ENCODE results near the gene SLC22A14. TPM values are rescaled to one million over a fixed set of nuclear protein-coding genes. Genes with fewer than 3 reads are reported as not detected.

SLC22A14 gene
- total RNA-seq, 1 donor from 2014 or later, result 0.93 TPM

DNA sequence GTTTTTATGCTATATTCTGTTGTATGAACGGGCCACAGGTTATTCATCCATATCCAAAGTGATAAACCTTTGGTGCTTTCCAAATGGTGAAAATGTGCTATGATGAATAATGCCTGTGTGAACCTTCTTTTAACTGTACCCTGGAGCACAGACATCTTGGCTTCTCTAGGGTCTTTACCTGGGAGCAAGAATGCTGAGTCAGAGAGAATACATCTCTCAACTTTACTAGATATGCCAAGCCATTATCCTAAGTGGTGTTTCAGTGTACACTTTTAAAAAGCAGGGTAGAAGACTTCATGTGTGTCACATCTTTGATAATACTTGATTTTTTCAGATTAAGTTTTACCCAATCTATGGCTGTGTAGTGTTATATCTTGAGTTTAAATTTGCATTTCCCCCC lies 41.0 kb downstream of the SLC22A14 start:
- Mint-ChIP-seq H3K27me3 (ENCODE audit: unreplicated experiment) (no peaks in the 10 kb centered on the region), H3K9me3 (ENCODE audit: unreplicated experiment) (peaks cover 4% of the 10 kb centered on the region), H3K36me3 (ENCODE audit: unreplicated experiment) (no peaks in the 10 kb centered on the region), H3K27ac (ENCODE audit: unreplicated experiment) (no peak overlapping the region), H3K4me3 (ENCODE audit: unreplicated experiment) (no peak overlapping the region), H3K4me1 (ENCODE audit: low read depth, unreplicated experiment) (no peaks in the 10 kb centered on the region)
- no peak for DNase-seq
- TF ChIP-seq, protein P1, sequence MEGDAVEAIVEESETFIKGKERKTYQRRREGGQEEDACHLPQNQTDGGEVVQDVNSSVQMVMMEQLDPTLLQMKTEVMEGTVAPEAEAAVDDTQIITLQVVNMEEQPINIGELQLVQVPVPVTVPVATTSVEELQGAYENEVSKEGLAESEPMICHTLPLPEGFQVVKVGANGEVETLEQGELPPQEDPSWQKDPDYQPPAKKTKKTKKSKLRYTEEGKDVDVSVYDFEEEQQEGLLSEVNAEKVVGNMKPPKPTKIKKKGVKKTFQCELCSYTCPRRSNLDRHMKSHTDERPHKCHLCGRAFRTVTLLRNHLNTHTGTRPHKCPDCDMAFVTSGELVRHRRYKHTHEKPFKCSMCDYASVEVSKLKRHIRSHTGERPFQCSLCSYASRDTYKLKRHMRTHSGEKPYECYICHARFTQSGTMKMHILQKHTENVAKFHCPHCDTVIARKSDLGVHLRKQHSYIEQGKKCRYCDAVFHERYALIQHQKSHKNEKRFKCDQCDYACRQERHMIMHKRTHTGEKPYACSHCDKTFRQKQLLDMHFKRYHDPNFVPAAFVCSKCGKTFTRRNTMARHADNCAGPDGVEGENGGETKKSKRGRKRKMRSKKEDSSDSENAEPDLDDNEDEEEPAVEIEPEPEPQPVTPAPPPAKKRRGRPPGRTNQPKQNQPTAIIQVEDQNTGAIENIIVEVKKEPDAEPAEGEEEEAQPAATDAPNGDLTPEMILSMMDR (IDR thresholded peaks at IDR 0.05; ENCODE audit: partially characterized antibody, unreplicated experiment), result no peak

DNA sequence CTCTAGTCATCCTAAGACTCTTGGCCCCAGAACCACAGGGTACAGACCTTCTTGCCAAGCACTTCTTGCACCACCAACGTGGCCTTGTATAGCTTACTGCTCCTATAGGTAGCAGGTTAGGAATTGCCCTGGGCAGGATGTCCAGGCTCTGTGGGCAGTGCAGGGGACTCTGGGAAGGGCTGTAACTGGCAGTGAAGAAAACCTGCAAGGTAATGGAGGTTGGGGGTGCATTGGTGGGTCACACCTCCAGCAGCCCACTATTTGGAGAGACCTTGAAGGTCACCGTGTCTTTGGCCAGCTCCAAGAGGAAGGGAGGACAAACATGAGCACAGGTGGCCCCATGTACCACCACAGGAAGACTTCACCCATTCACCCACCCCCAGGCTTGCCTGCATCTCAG lies 43.2 kb downstream of the SLC22A14 start:
- TF ChIP-seq, protein P1 (IDR thresholded peaks at IDR 0.05; ENCODE audit: partially characterized antibody, unreplicated experiment), result no peak
- Mint-ChIP-seq H3K36me3 (ENCODE audit: unreplicated experiment) (no peaks in the 10 kb centered on the region), H3K4me1 (ENCODE audit: low read depth, unreplicated experiment) (no peaks in the 10 kb centered on the region), H3K27ac (ENCODE audit: unreplicated experiment) (no peak overlapping the region), H3K27me3 (ENCODE audit: unreplicated experiment) (no peaks in the 10 kb centered on the region), H3K9me3 (ENCODE audit: unreplicated experiment) (peaks cover 4% of the 10 kb centered on the region), H3K4me3 (ENCODE audit: unreplicated experiment) (no peak overlapping the region)
- no peak for DNase-seq

DNA sequence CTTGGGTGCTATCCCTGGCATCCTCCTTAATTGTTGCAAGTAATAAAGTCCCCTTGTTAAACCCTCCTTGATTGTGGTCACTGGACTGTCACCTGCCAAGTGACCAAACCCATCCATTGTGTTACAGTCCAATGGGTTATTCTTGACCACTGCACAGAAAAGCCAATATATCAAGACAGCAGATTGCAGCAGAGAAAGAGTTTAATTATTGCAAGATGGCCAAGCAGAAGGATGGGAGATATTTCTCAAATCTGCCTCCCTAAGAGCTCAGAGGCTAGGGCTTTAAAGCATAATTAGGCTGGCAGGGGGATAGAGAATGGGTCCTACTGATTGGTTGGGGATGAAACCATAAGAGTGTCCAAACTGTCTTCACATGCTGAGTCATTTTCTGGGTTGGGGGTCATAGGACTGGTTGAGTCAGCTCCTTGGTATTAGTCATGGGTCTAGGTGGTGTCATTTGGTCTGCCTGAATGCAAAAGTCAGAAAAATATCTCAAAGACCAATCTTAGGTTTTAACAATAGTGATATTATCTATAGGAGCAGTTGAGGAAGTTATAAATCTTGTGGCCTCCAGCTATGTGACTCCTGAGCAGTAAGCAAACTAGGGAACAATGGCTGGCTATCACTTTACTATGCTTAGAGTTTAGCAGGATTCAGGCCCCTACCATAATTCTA lies 45.4 kb downstream of the SLC22A14 start:
- no peak for DNase-seq
- no peak overlapping the region for H3K27ac Mint-ChIP-seq (ENCODE audit: unreplicated experiment)
- no peaks in the 10 kb centered on the region for H3K4me1 Mint-ChIP-seq (ENCODE audit: low read depth, unreplicated experiment)
- H3K9me3 Mint-ChIP-seq (ENCODE audit: unreplicated experiment), result peaks cover 2% of the 10 kb centered on the region
- TF ChIP-seq, protein P1 (IDR thresholded peaks at IDR 0.05; ENCODE audit: partially characterized antibody, unreplicated experiment), result no peak
- H3K27me3 Mint-ChIP-seq (ENCODE audit: unreplicated experiment), result no peaks in the 10 kb centered on the region
- H3K4me3 Mint-ChIP-seq (ENCODE audit: unreplicated experiment), result no peak overlapping the region
- H3K36me3 Mint-ChIP-seq (ENCODE audit: unreplicated experiment), result no peaks in the 10 kb centered on the region

DNA sequence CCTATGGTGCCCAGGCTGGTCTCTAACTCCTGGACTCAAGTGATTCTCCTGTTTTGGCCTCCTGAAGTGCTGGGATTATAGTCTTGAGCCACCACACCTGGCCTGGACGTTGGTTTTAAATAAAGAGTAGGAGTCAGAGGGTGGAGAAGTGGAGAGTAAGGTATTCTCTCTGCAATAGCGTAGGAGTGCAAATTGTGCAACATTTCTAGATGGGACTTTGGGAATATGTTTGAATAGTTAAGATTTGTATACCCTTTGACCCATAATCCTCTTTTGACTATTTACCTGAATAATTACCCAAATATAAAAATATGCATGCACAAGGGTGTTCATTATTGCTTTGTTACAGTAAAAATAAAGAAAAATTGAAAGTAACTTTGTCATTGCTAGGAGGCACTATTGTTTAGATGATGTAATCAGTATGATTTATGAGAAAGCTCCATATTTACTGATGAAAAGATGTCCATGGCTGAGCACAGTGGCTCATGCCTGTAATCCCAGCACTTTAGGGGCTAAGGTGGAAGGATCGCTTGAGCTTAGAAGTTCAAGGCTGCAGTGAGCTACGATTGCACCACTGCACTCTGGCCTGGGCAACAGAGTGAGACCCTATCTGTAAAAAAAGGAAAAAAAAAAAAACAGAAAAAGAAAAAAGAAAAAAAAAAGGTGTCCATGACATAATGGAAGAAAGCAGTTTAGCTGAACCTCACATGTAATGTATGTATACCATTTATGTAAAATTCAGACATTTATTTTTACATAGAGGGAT lies 49.3 kb downstream of the SLC22A14 start:
- H3K27ac Mint-ChIP-seq (ENCODE audit: unreplicated experiment), result no peak overlapping the region
- H3K36me3 Mint-ChIP-seq (ENCODE audit: unreplicated experiment), result no peaks in the 10 kb centered on the region
- H3K9me3 Mint-ChIP-seq (ENCODE audit: unreplicated experiment), result peaks cover 2% of the 10 kb centered on the region
- no peaks in the 10 kb centered on the region for H3K4me1 Mint-ChIP-seq (ENCODE audit: low read depth, unreplicated experiment)
- no peak overlapping the region for H3K4me3 Mint-ChIP-seq (ENCODE audit: unreplicated experiment)
- no peak for DNase-seq
- TF ChIP-seq, protein P1 (IDR thresholded peaks at IDR 0.05; ENCODE audit: partially characterized antibody, unreplicated experiment), result no peak
- no peaks in the 10 kb centered on the region for H3K27me3 Mint-ChIP-seq (ENCODE audit: unreplicated experiment)

DNA sequence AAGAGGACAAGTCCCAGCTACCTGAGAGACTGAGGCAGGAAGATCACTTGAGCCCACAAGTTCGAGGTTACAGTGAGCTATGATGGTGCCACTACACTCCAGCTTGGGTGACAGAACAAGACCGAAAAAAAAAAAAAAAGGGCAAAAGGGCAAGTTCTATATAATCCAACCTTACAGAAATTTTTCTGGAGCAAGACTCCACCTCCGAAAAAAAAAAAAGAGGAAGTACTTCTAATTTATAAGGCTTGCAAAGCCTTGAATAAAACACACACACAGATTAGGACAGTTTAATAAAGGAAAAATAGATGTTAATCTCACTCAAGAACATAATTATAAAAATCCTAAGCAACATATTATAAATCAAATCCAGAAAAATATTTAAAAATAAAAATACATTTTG lies 50.1 kb downstream of the SLC22A14 start:
- H3K4me3 Mint-ChIP-seq (ENCODE audit: unreplicated experiment), result no peak overlapping the region
- peaks cover 2% of the 10 kb centered on the region for H3K9me3 Mint-ChIP-seq (ENCODE audit: unreplicated experiment)
- no peak overlapping the region for H3K27ac Mint-ChIP-seq (ENCODE audit: unreplicated experiment)
- TF ChIP-seq, protein P1 (IDR thresholded peaks at IDR 0.05; ENCODE audit: partially characterized antibody, unreplicated experiment), result no peak
- no peak for DNase-seq
- no peaks in the 10 kb centered on the region for H3K4me1 Mint-ChIP-seq (ENCODE audit: low read depth, unreplicated experiment)
- no peaks in the 10 kb centered on the region for H3K36me3 Mint-ChIP-seq (ENCODE audit: unreplicated experiment)
- no peaks in the 10 kb centered on the region for H3K27me3 Mint-ChIP-seq (ENCODE audit: unreplicated experiment)

Measured in glutamatergic neuron (in vitro differentiated cells).